ENCODE measurements around the gene NACC1. TPM values are rescaled to one million over a fixed set of nuclear protein-coding genes. Genes with fewer than 3 reads are reported as not detected.

The NACC1 gene
- total and polyA plus RNA-seq, 2 experiments from 2014 or later = 11.1 to 35.0 TPM

GRCh38 chr19:13159713-13160112 is 41.6 kb downstream of the NACC1 start:
- H3K9me3 ChIP-seq (ENCODE audit: low read depth) = no peaks in the 10 kb centered on the region
- no peak overlapping the region for H3K4me2 ChIP-seq
- H3K27me3 ChIP-seq = no peaks in the 10 kb centered on the region
- H3K36me3 ChIP-seq (replicated peaks; ENCODE audit: insufficient read depth, low read depth) = no peaks in the 10 kb centered on the region
- no peak overlapping the region for H3K4me3 ChIP-seq
- no peak for TF ChIP-seq EZH2phosphoT487 (IDR thresholded peaks at IDR 0.05; ENCODE audit: low read depth, severe bottlenecking, unreplicated experiment)
- 93% methylated on average over 3 of the region's 3 CpGs for WGBS (ENCODE audit: low lambda C conversion rate, missing lambda C conversion rate)
- peaks cover 4% of the 10 kb centered on the region for H3K79me2 ChIP-seq
- no peak overlapping the region for H3K27ac ChIP-seq
- H3K9me2 ChIP-seq (replicated peaks; ENCODE audit: insufficient read depth) = no peaks in the 10 kb centered on the region
- no peaks in the 10 kb centered on the region for H4K20me1 ChIP-seq (ENCODE audit: insufficient read depth, poor library complexity, severe bottlenecking)
- no peak overlapping the region for H2AFZ ChIP-seq
- DNase-seq (ENCODE audit: low spot score) = no peak
- H3K4me1 ChIP-seq (ENCODE audit: insufficient read depth) = peaks cover 35% of the 10 kb centered on the region

- Histone ChIP-seq H4K20me1 (ENCODE audit: insufficient read depth, poor library complexity, severe bottlenecking) (no peaks in the 10 kb centered on the region), H3K4me2 (no peak overlapping the region), H3K27me3 (no peaks in the 10 kb centered on the region), H3K4me1 (ENCODE audit: insufficient read depth) (peaks cover 40% of the 10 kb centered on the region), H3K9me3 (ENCODE audit: low read depth) (no peaks in the 10 kb centered on the region), H3K36me3 (replicated peaks; ENCODE audit: insufficient read depth, low read depth) (no peaks in the 10 kb centered on the region), H3K9me2 (replicated peaks; ENCODE audit: insufficient read depth) (no peaks in the 10 kb centered on the region), H3K79me2 (no peaks in the 10 kb centered on the region), H3K4me3 (no peak overlapping the region), H2AFZ (no peak overlapping the region), H3K27ac (no peak overlapping the region)
- WGBS (ENCODE audit: low lambda C conversion rate, missing lambda C conversion rate) = 61% methylated on average over 1 of the region's 1 CpG
- TF ChIP-seq CTCF (IDR thresholded peaks at IDR 0.05; ENCODE audit: poor library complexity) (no peak), EZH2 (IDR thresholded peaks at IDR 0.05; ENCODE audit: borderline replicate concordance) (no peak), EZH2phosphoT487 (IDR thresholded peaks at IDR 0.05; ENCODE audit: low read depth, severe bottlenecking, unreplicated experiment) (no peak)
- peak; percentile 48 for DNase-seq (ENCODE audit: low spot score)
These were observed 42.5 kb downstream of the NACC1 start for GRCh38 chr19:13160557-13160956.

GRCh38 chr19:13162724-13163608 is 44.9 kb downstream of the NACC1 start:
- no peaks in the 10 kb centered on the region for H4K20me1 ChIP-seq (ENCODE audit: insufficient read depth, poor library complexity, severe bottlenecking)
- H3K4me2 ChIP-seq = peak overlapping the region; percentile 78
- WGBS (ENCODE audit: low lambda C conversion rate, missing lambda C conversion rate) = 4% methylated on average over 42 of the region's 58 CpGs
- no peaks in the 10 kb centered on the region for H3K79me2 ChIP-seq
- no peak for TF ChIP-seq EZH2 (IDR thresholded peaks at IDR 0.05; ENCODE audit: borderline replicate concordance)
- TF ChIP-seq EZH2phosphoT487 (IDR thresholded peaks at IDR 0.05; ENCODE audit: low read depth, severe bottlenecking, unreplicated experiment) = no peak
- TF ChIP-seq CTCF (IDR thresholded peaks at IDR 0.05; ENCODE audit: poor library complexity) = no peak
- no peaks in the 10 kb centered on the region for H3K9me3 ChIP-seq (ENCODE audit: low read depth)
- H3K27me3 ChIP-seq = no peaks in the 10 kb centered on the region
- H3K36me3 ChIP-seq (replicated peaks; ENCODE audit: insufficient read depth, low read depth) = no peaks in the 10 kb centered on the region
- H2AFZ ChIP-seq = no peak overlapping the region
- peak overlapping the region; percentile 8 for H3K4me3 ChIP-seq
- H3K27ac ChIP-seq = peak overlapping the region; percentile 100
- H3K9me2 ChIP-seq (replicated peaks; ENCODE audit: insufficient read depth) = no peaks in the 10 kb centered on the region
- peaks cover 47% of the 10 kb centered on the region for H3K4me1 ChIP-seq (ENCODE audit: insufficient read depth)
- peak; percentile 98 for DNase-seq (ENCODE audit: low spot score)

- no peaks in the 10 kb centered on the region for H3K9me3 ChIP-seq (ENCODE audit: low read depth)
- DNase-seq (ENCODE audit: low spot score) = peak; percentile 93
- no peaks in the 10 kb centered on the region for H3K27me3 ChIP-seq
- no peak for TF ChIP-seq CTCF (IDR thresholded peaks at IDR 0.05; ENCODE audit: poor library complexity)
- no peak for TF ChIP-seq EZH2 (IDR thresholded peaks at IDR 0.05; ENCODE audit: borderline replicate concordance)
- no peak for TF ChIP-seq EZH2phosphoT487 (IDR thresholded peaks at IDR 0.05; ENCODE audit: low read depth, severe bottlenecking, unreplicated experiment)
- H3K4me1 ChIP-seq (ENCODE audit: insufficient read depth) = peaks cover 55% of the 10 kb centered on the region
- WGBS (ENCODE audit: low lambda C conversion rate, missing lambda C conversion rate) = 3% methylated on average over 13 of the region's 20 CpGs
- no peak overlapping the region for H2AFZ ChIP-seq
- no peaks in the 10 kb centered on the region for H3K36me3 ChIP-seq (replicated peaks; ENCODE audit: insufficient read depth, low read depth)
- H3K79me2 ChIP-seq = peaks cover 5% of the 10 kb centered on the region
- peak overlapping the region; percentile 8 for H3K4me3 ChIP-seq
- peak overlapping the region; percentile 100 for H3K27ac ChIP-seq
- H4K20me1 ChIP-seq (ENCODE audit: insufficient read depth, poor library complexity, severe bottlenecking) = no peaks in the 10 kb centered on the region
- no peaks in the 10 kb centered on the region for H3K9me2 ChIP-seq (replicated peaks; ENCODE audit: insufficient read depth)
- H3K4me2 ChIP-seq = peak overlapping the region; percentile 78
These were observed 45.7 kb downstream of the NACC1 start for GRCh38 chr19:13163609-13164342.

All from hepatocyte (in vitro differentiated cells).